ENCODE data around the gene GPR25.

The GPR25 gene

GRCh38 chr1:200850554-200850953 is 22.2 kb upstream of the GPR25 start:
- peaks cover 7 to 13% of the 10 kb centered on the region in 2 donors for H3K36me3 ChIP-seq (ENCODE audit: control insufficient read depth in 1 of 2, insufficient read depth in 2 of 2, low read length in 2 of 2)
- no peak overlapping the region for H3K4me3 ChIP-seq (ENCODE audit: low read depth in 1 of 2, low read length in 2 of 2)
- H3K27ac ChIP-seq (ENCODE audit: low read depth, low read length), result no peak overlapping the region
- no peaks in the 10 kb centered on the region for H3K4me1 ChIP-seq (ENCODE audit: control insufficient read depth in 1 of 2, insufficient read depth in 2 of 2, low read length in 2 of 2)
- H3K9me3 ChIP-seq (ENCODE audit: control insufficient read depth in 1 of 2, low read length in 2 of 2), result no peaks in the 10 kb centered on the region
- H3K9ac ChIP-seq (ENCODE audit: low read depth in 1 of 2, low read length in 2 of 2), result no peak overlapping the region
- H3K27me3 ChIP-seq (ENCODE audit: control insufficient read depth in 1 of 2, insufficient read depth in 2 of 2, low read length in 2 of 2), result no peaks in the 10 kb centered on the region

DNA sequence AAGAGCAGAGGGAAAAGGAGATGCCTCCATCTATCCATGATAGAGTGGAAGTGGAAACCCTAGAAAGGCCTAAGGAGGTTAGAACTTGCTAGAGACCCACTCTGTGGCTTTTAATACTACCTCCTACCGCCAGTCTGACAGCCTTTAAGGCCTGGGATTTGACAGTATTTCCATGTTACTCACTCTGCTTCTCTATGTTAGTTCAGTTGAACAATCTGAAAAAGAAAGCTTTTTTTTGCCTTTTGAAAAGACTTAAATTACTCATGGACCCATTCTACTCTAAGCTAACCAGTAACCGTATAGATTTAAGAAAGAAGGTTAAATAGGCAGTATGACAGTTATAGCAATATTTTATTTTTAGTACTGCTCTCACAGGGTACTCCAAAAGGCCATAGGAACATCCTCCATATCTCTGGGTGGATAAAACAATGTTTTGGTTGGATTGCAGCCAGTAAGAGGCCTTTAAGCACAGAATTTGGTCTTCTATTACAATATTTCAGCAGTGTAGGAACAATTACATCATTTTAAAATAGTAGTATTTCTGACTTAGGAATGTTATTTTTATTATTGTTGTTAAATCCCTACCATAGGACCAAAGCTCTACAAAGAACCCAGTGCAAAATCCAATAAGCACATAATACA is 15.9 kb upstream of the GPR25 start:
- no peaks in the 10 kb centered on the region for H3K4me1 ChIP-seq (ENCODE audit: control insufficient read depth in 1 of 2, insufficient read depth in 2 of 2, low read length in 2 of 2)
- no peak overlapping the region for H3K9ac ChIP-seq (ENCODE audit: low read depth in 1 of 2, low read length in 2 of 2)
- no peak overlapping the region for H3K27ac ChIP-seq (ENCODE audit: low read depth, low read length)
- H3K9me3 ChIP-seq (ENCODE audit: control insufficient read depth in 1 of 2, low read length in 2 of 2), result no peaks in the 10 kb centered on the region
- H3K27me3 ChIP-seq (ENCODE audit: control insufficient read depth in 1 of 2, insufficient read depth in 2 of 2, low read length in 2 of 2), result no peaks in the 10 kb centered on the region
- peaks cover 0 to 8% of the 10 kb centered on the region in 2 donors for H3K36me3 ChIP-seq (ENCODE audit: control insufficient read depth in 1 of 2, insufficient read depth in 2 of 2, low read length in 2 of 2)
- H3K4me3 ChIP-seq (ENCODE audit: low read depth in 1 of 2, low read length in 2 of 2), result no peak overlapping the region

- peaks cover 0 to 8% of the 10 kb centered on the region in 2 donors for H3K36me3 ChIP-seq (ENCODE audit: control insufficient read depth in 1 of 2, insufficient read depth in 2 of 2, low read length in 2 of 2)
- no peaks in the 10 kb centered on the region for H3K27me3 ChIP-seq (ENCODE audit: control insufficient read depth in 1 of 2, insufficient read depth in 2 of 2, low read length in 2 of 2)
- H3K4me1 ChIP-seq (ENCODE audit: control insufficient read depth in 1 of 2, insufficient read depth in 2 of 2, low read length in 2 of 2), result no peaks in the 10 kb centered on the region
- H3K27ac ChIP-seq (ENCODE audit: low read depth, low read length), result no peak overlapping the region
- H3K9me3 ChIP-seq (ENCODE audit: control insufficient read depth in 1 of 2, low read length in 2 of 2), result no peaks in the 10 kb centered on the region
- no peak overlapping the region for H3K4me3 ChIP-seq (ENCODE audit: low read depth in 1 of 2, low read length in 2 of 2)
- no peak overlapping the region for H3K9ac ChIP-seq (ENCODE audit: low read depth in 1 of 2, low read length in 2 of 2)
Observed at GRCh38 chr1:200857804-200858203, 15.0 kb upstream of the GPR25 start.

DNA sequence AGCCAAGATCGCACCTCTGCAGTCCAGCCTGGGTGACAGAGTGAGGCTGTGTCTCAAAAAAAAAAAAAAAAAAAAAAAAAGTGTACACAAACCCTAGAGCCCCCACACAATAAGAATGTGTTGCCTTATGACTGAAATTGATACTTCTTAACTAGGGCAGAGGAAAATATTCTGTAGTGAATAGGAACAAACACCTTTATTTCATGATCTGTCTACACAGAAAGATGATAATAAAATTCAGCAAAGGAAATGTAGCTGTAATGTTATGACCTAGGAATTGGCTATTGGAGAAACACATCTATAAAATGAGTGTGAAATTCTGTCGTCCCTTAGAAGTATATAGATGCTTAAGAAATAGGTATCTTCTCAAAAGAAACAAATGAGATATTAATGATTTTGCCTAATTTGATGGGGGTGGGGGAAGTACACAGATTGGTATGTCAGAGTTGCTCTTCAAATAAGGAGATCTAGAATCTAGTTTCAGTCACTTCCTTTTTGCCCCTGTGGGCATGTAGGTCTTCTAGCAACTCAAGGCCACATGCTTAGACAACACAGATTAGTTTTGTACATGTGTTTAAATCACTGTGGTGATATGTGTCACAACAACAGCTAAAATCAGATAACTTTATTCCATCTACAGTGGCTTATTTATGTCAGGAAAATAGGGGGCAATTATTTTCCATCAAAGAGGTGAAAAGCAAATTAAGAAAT is 10.7 kb upstream of the GPR25 start:
- Histone ChIP-seq H3K9ac (ENCODE audit: low read depth in 1 of 2, low read length in 2 of 2) (no peak overlapping the region), H3K9me3 (ENCODE audit: control insufficient read depth in 1 of 2, low read length in 2 of 2) (no peaks in the 10 kb centered on the region), H3K4me3 (ENCODE audit: low read depth in 1 of 2, low read length in 2 of 2) (no peak overlapping the region), H3K27ac (ENCODE audit: low read depth, low read length) (no peak overlapping the region), H3K4me1 (ENCODE audit: control insufficient read depth in 1 of 2, insufficient read depth in 2 of 2, low read length in 2 of 2) (peaks cover 0 to under 1% of the 10 kb centered on the region in 2 donors), H3K27me3 (ENCODE audit: control insufficient read depth in 1 of 2, insufficient read depth in 2 of 2, low read length in 2 of 2) (no peaks in the 10 kb centered on the region), H3K36me3 (ENCODE audit: control insufficient read depth in 1 of 2, insufficient read depth in 2 of 2, low read length in 2 of 2) (peaks cover 0 to 2% of the 10 kb centered on the region in 2 donors)

DNA sequence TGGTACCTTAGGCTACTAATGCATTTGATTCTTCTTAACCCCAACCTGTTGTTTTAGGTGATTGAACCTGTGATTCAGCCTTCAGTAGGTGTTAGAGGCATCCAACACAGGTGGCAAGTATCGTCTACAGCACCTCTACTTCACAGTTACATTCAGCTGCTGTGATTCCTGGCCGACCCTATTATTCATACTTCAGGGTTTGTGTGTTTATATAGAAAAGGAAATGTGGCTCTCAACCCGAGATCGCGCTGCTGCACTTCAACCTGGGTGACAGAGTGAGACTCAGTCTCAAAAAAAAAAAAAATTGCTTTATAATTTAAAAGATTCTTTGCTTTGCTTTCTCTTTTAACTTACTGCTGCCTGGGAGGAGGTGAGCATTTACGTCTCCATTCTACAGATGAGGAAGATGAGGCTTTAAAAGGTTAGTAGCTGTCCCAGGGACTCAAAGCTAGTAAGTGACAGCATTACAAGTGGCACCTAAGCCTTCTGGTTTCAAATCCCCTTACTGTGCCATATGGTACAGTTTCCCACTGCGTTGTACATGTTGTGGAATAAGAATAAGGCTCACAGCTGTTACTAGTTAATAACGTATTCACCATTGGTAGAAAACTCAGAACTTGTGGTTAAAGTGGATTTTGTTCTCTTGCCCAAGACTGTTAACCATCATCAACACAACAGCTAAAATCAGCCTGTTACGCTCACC is 9.9 kb upstream of the GPR25 start:
- H3K9ac ChIP-seq (ENCODE audit: low read depth in 1 of 2, low read length in 2 of 2), result no peak overlapping the region
- peaks cover 2 to 7% of the 10 kb centered on the region in 2 donors for H3K4me1 ChIP-seq (ENCODE audit: control insufficient read depth in 1 of 2, insufficient read depth in 2 of 2, low read length in 2 of 2)
- no peak overlapping the region for H3K27ac ChIP-seq (ENCODE audit: low read depth, low read length)
- H3K27me3 ChIP-seq (ENCODE audit: control insufficient read depth in 1 of 2, insufficient read depth in 2 of 2, low read length in 2 of 2), result no peaks in the 10 kb centered on the region
- H3K9me3 ChIP-seq (ENCODE audit: control insufficient read depth in 1 of 2, low read length in 2 of 2), result no peaks in the 10 kb centered on the region
- H3K36me3 ChIP-seq (ENCODE audit: control insufficient read depth in 1 of 2, insufficient read depth in 2 of 2, low read length in 2 of 2), result peaks cover 0 to 2% of the 10 kb centered on the region in 2 donors
- H3K4me3 ChIP-seq (ENCODE audit: low read depth in 1 of 2, low read length in 2 of 2), result no peak overlapping the region

DNA sequence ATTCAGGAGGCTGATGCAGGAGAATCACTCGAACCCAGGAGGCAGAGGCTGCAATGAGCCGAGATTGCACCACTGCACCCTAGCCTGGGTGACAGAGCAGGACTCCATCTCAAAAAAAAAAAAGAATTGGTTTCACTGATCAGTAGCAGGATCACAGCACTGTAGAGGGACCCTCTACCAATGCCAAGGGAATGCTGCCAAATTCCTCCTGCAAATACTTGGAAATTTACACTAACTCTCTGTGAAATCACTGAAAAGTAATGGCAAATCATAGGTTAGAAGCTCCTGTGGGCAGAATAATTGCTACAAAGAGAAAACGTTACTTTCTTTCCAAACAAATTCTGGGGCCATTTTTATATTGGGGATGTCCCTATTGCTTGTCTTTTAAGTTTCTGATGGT is 6.7 kb upstream of the GPR25 start:
- no peaks in the 10 kb centered on the region for H3K9me3 ChIP-seq (ENCODE audit: control insufficient read depth in 1 of 2, low read length in 2 of 2)
- H3K4me3 ChIP-seq (ENCODE audit: low read depth in 1 of 2, low read length in 2 of 2), result no peak overlapping the region
- no peak overlapping the region for H3K9ac ChIP-seq (ENCODE audit: low read depth in 1 of 2, low read length in 2 of 2)
- no peak overlapping the region for H3K27ac ChIP-seq (ENCODE audit: low read depth, low read length)
- peaks cover 0 to 5% of the 10 kb centered on the region in 2 donors for H3K27me3 ChIP-seq (ENCODE audit: control insufficient read depth in 1 of 2, insufficient read depth in 2 of 2, low read length in 2 of 2)
- peaks cover 2 to 7% of the 10 kb centered on the region in 2 donors for H3K4me1 ChIP-seq (ENCODE audit: control insufficient read depth in 1 of 2, insufficient read depth in 2 of 2, low read length in 2 of 2)
- H3K36me3 ChIP-seq (ENCODE audit: control insufficient read depth in 1 of 2, insufficient read depth in 2 of 2, low read length in 2 of 2), result peaks cover 0 to 2% of the 10 kb centered on the region in 2 donors

GRCh38 chr1:200866521-200866920 is 6.3 kb upstream of the GPR25 start:
- peaks cover 0 to 7% of the 10 kb centered on the region in 2 donors for H3K27me3 ChIP-seq (ENCODE audit: control insufficient read depth in 1 of 2, insufficient read depth in 2 of 2, low read length in 2 of 2)
- no peaks in the 10 kb centered on the region for H3K9me3 ChIP-seq (ENCODE audit: control insufficient read depth in 1 of 2, low read length in 2 of 2)
- H3K9ac ChIP-seq (ENCODE audit: low read depth in 1 of 2, low read length in 2 of 2), result no peak overlapping the region
- H3K27ac ChIP-seq (ENCODE audit: low read depth, low read length), result no peak overlapping the region
- peaks cover 2 to 7% of the 10 kb centered on the region in 2 donors for H3K4me1 ChIP-seq (ENCODE audit: control insufficient read depth in 1 of 2, insufficient read depth in 2 of 2, low read length in 2 of 2)
- no peak overlapping the region for H3K4me3 ChIP-seq (ENCODE audit: low read depth in 1 of 2, low read length in 2 of 2)
- H3K36me3 ChIP-seq (ENCODE audit: control insufficient read depth in 1 of 2, insufficient read depth in 2 of 2, low read length in 2 of 2), result peaks cover 0 to 2% of the 10 kb centered on the region in 2 donors

- Histone ChIP-seq H3K27me3 (ENCODE audit: control insufficient read depth in 1 of 2, insufficient read depth in 2 of 2, low read length in 2 of 2) (peaks cover 5 to 14% of the 10 kb centered on the region in 2 donors), H3K36me3 (ENCODE audit: control insufficient read depth in 1 of 2, insufficient read depth in 2 of 2, low read length in 2 of 2) (peaks cover 0 to 2% of the 10 kb centered on the region in 2 donors), H3K4me1 (ENCODE audit: control insufficient read depth in 1 of 2, insufficient read depth in 2 of 2, low read length in 2 of 2) (peaks cover 2 to 7% of the 10 kb centered on the region in 2 donors), H3K9ac (ENCODE audit: low read depth in 1 of 2, low read length in 2 of 2) (no peak overlapping the region), H3K27ac (ENCODE audit: low read depth, low read length) (no peak overlapping the region), H3K9me3 (ENCODE audit: control insufficient read depth in 1 of 2, low read length in 2 of 2) (no peaks in the 10 kb centered on the region), H3K4me3 (ENCODE audit: low read depth in 1 of 2, low read length in 2 of 2) (no peak overlapping the region)
Observed at GRCh38 chr1:200867018-200867811, 5.6 kb upstream of the GPR25 start.

DNA sequence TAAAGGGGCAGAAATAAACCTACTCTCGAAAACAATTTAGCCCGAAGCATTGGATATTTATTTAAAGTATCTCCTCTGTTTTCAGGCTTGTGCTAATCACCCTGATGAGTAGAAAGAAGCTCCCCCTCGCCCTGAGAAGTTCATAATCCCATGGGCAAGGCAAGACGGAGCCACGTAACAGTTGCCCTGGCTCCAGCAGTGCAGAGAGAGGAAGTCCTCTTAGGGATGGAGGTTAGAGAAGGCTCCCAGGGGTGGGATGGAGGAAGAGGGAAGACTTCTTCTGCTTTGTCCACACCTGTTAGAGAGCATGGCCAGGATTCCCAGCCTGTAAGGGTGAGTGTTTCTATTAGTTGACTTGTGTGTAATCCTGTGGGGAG is 3.4 kb upstream of the GPR25 start:
- Histone ChIP-seq H3K27me3 (ENCODE audit: control insufficient read depth in 1 of 2, insufficient read depth in 2 of 2, low read length in 2 of 2) (peaks cover 26 to 34% of the 10 kb centered on the region in 2 donors), H3K9me3 (ENCODE audit: control insufficient read depth in 1 of 2, low read length in 2 of 2) (no peaks in the 10 kb centered on the region), H3K4me1 (ENCODE audit: control insufficient read depth in 1 of 2, insufficient read depth in 2 of 2, low read length in 2 of 2) (peaks cover 7 to 11% of the 10 kb centered on the region in 2 donors), H3K36me3 (ENCODE audit: control insufficient read depth in 1 of 2, insufficient read depth in 2 of 2, low read length in 2 of 2) (no peaks in the 10 kb centered on the region), H3K9ac (ENCODE audit: low read depth in 1 of 2, low read length in 2 of 2) (no peak overlapping the region), H3K27ac (ENCODE audit: low read depth, low read length) (no peak overlapping the region), H3K4me3 (ENCODE audit: low read depth in 1 of 2, low read length in 2 of 2) (no peak overlapping the region)
